GM08714 (cell line): Measurements from ENCODE around the gene TRIM69.
A peak's percentile ranks its signal among the peaks of the same experiment; 100 is the strongest.
"Not testable (repeated sequence)": the region's sequence is repeated elsewhere in the genome, so short reads cannot be mapped to it uniquely, and the experiment has no call there.

Experiments
- H3K4me3 ChIP-seq: fragments of 200-500 bp; sonication (Bioruptor generic); 2 replicates; pipeline ENCODE4 v1.5.1; 2014; ENCODE audit warnings: mild to moderate bottlenecking, low read length, inconsistent platforms
- ZNF274 ChIP-seq: IDR thresholded peaks from 2 replicates; pipeline ENCODE4 v1.6.1; 2012; ENCODE audit warnings: mild to moderate bottlenecking, low read depth, low read length

The TRIM69 gene

DNA sequence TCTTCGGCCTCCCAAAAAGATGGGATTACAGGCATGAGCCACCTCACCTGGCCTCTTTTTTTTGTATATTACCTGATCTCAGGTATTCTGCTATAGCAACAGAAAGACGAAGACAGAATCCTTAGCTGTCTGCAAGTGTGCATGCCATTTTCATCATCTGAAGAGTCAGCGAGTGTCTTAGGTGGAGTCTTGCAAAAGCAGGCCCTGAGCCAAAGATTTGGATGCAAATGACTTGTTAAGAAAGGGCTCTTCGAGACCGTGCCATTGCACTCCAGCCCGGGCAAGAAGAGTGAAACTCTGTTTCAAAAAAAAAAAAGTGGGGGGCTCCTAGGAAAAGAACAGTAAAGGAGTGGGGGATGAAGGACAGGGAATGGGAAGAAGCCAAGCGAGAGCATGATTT is 10.2 kb upstream of the TRIM69 start:
- TF ChIP-seq ZNF274, result no peak
- peak overlapping the region; percentile 82; the same call in 1 of the 2 replicates for H3K4me3 ChIP-seq

DNA sequence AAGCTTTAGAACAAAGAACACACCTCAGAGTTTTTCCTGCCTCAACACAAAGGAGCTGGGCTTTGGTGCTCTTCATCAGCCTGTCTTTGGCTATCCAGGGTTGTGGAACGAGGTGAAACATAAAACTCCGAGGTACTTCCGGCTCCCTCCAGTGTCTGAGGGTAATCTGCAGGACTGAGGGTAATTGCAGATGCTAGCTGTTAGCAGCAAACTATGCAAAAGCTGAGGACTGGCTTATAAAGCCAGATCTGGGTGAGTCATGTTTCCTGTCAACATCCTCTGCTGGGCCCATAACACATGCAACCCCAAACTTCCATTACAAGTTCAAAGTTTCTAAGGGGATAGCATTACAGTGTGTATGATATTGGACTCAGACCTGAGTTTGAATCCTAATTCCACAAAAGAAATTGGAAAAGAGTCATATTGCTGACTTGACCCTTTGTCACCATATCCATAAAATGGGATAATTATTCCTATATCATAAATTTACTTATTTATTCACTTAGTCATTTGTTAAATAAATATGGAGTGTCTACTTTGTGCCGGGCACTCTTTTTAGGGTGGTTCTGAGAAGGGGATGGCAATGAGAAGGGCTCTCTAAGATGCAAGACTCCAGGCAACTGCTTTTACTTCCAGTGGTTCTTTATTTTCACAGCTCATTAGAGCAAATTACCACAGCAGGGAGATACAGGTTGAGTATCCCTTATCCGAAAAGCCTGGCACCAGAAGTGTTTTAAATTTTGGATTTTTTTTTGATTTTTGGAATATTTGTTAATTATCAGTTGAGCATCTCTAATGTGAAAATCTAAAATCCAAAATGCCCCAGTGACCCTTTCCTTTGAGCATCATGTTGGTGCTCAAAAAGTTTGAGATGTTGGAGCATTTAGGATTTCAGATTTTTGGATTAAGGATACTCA is 9.5 kb upstream of the TRIM69 start:
- H3K4me3 ChIP-seq, result peak overlapping the region; percentile 82; the same call in 1 of the 2 replicates
- no peak for TF ChIP-seq ZNF274

DNA sequence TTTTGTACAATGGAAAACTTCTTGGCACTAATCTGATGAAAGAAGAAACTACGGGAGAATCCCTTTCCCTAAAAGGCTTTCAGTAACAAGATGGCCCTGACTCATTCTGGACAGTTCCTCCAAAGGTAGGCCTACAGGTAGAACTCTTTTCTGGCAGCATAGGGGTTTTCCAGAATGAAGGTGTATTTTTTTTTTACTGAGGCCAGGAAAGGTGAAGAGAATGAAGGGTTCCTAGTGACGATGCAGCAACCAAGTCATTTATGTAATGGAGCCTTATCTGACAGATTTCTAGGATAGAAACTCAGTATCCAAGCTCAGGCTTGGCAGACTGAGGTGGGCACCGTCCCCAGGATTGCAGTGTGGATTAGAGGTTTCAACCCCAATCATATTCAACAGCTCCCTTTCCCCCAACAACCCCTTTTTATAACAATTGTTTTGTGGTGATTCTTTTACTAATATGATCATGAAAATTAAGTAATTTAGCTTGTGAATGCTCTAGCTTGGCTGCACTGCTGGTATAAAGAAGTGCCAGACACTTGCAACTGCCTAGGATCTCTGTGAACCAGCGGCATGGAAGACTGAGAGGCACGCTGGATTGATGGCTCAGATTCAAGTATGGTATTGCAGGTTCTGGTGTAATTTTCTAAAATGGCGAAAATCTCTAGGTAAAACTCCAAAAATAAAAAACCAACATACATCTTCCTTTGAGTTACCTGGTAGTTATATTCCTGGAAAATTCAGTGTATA is 8.7 kb upstream of the TRIM69 start:
- H3K4me3 ChIP-seq, result peak overlapping the region; percentile 49; the same call in 1 of the 2 replicates
- no peak for TF ChIP-seq ZNF274

DNA sequence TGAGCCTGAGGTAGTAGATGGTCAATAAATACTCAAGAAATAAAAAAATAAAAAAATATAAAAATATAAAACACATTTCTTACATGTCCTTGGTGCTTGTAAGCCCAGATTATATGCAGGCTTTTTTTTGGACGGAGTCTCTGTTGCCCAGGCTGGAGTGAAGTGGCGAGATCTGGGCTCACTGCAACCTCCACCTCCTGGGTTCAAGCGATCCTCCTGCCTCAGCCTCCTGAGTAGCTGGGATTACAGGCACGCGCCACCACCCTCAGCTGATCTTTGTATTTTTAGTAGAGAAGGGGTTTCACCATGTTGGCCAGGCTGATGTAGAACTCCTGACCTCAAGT is 8.1 kb upstream of the TRIM69 start:
- H3K4me3 ChIP-seq, result peak overlapping the region; percentile 29; the same call in 1 of the 2 replicates

DNA sequence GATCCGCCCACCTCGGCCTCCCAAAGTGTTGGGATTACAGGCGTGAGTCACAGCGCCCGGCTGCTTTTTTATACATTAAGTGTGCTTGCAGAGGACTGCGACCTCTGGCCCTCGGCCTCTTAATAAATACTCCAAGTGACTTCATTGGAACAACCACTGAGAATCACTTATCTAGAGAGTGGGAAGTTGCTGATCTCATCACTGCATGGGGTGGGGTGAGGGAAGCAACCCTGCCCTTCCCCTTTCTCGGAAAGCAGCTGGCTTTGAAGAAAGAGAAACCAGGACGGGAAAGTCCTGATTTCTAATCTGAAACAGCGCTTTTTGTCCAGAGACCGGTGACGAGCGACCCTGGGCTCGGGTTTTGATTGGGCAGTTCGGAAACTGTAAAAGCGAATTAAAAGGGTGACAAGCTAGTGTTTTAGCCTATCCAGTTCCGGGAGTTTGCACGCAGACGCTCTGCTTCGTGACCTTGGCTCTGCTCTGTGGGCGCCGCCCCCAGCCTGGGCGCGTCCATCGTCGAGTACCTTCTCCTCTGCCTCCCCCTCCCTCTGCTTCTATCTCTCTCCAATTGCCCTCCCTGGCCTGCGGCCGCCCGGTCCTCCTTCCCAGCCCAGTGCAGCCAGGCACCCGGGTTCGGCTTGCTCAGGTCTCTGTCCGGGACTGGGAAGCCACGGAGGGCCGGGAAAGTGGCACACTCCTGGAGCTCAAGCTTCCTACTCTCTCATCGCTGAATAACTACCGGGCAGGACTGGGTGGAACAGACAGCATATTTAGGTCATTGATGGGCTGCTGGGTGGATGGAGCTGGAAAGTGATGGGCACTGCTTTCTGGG is 7.5 kb upstream of the TRIM69 start:
- no peak for TF ChIP-seq ZNF274
- H3K4me3 ChIP-seq, result peak overlapping the region; percentile 73

DNA sequence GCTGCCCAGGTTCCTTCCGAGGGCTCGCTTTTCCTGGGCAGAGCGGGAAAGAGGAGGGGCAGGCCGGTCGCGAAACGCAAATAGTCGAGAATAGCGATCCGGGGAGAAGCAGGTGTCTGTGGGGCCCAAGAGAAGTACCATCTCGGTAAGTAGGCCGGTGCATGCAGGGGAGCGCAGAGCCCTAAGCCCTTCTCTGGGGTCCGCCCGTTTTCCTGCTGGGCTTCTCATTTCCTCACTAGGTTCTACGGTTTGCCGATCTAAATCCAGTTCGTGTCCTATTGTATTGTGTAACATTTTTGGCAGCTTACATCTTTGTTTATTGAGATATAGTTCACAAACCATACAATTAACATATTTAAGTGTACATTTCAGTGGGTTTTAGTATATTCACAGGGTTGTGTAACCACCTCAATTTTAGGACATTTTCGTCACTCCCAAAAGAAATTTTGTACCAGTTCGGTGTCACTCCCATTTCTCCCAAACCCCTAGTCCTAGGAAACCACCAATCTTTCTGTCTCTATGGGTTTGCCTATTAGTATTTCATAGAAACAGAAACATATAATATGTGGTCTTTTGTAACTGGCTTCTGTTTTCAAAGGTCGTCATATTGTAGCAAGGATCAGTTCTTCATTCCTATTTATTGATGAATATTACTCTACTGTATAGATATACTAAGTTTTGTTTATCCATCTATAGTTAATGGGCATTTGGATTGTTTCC is 6.8 kb upstream of the TRIM69 start:
- no peak for TF ChIP-seq ZNF274
- H3K4me3 ChIP-seq, result peak overlapping the region; percentile 73

DNA sequence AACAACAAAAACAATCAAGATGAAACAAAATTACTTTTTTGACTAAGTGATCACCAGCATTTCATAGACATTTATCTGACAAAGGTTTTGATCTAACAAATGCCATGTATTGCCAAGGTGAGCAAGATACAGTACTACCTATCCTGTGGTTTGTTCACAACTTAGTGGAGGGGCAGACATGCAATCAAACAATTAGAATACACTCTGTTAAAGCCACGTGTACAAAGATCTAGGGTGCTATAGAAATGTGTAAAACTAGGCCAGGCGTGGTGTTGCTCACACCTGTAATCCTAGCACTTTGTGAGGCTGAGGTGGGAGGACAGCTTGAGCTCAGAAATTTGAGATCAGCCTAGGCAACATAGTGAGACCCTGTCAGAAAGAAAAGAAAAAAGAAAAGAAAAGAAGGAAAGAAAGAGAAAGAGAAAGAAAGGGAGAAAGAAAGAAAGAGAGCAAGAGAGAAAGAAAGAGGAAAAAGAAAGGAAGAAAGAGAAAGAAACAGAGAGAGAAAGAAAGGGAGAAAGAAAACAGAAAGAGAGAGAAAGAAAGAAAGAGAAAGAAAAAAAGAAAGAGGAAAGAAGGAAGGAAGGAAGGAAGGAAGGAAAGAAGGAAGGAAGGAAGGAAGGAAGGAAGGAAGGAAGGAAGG is 1.4 kb upstream of the TRIM69 start:
- TF ChIP-seq ZNF274, result no peak
- H3K4me3 ChIP-seq, result peak overlapping the region; percentile 52; the same call in 1 of the 2 replicates

DNA sequence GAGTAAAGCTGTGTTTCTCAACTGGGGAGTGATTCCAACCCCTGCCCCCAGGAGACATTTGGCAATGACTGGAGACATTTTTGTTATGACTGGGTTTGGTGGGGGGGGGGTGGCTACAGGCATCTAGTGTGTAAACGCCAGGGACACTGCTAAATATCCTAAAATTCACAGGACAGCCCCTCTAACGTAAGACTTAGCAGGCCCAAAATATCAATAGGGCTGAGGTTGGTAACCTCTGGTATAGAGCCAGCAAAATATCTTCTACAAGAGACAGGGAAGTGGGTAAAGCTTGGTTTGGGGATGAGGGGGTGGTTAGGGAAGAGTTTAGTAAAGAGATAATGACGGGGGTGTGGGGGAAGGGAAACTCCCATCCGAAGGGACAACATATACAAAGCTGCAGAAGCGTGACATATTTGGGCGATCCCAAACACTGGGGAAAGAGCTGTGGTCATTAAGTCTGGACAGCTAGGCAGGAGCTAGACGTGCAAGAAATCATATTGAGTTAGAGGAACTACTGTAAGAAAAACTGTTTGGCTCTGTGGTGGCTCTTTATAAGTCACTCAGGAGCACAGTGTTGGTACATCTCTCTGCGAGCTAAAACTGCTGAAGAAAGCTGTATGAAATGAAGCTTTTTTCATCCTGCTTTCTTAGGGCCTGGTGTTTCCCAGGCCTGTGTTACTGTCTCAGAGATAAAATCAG is 697 bp upstream of the TRIM69 start:
- TF ChIP-seq ZNF274, result no peak
- peak overlapping the region; percentile 52; the same call in 1 of the 2 replicates for H3K4me3 ChIP-seq

DNA sequence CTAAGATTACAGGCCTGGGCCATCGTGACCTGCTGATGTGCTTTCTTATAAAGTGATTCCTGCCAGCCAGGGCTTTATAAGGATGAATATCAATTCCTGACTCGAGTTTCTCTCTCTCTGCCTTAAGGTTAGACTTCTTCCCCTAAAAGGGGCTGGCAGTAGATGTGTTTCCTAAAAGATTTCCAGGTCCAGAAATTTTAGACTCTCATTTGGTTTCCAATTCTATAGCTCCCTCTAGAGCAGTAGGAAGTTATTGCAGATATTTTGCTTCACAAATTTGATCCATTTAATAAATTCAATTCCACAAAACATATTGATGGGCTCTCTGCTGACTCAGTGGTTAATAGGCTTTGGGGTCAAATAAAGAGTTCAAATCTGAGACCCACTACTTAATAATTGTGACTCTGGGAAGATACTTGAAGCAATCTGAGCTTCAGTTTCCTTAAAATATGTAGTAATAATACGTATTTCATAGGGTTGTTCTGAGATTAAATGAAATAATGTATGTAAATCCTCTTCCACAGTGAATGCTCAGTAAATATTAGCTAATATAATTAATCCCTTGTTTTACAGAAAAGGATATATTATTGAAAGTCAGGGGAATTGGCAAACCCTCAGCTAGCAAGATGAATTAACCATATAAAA is 2.1 kb downstream of the TRIM69 start:
- H3K4me3 ChIP-seq, result no peak overlapping the region
- TF ChIP-seq ZNF274, result no peak

DNA sequence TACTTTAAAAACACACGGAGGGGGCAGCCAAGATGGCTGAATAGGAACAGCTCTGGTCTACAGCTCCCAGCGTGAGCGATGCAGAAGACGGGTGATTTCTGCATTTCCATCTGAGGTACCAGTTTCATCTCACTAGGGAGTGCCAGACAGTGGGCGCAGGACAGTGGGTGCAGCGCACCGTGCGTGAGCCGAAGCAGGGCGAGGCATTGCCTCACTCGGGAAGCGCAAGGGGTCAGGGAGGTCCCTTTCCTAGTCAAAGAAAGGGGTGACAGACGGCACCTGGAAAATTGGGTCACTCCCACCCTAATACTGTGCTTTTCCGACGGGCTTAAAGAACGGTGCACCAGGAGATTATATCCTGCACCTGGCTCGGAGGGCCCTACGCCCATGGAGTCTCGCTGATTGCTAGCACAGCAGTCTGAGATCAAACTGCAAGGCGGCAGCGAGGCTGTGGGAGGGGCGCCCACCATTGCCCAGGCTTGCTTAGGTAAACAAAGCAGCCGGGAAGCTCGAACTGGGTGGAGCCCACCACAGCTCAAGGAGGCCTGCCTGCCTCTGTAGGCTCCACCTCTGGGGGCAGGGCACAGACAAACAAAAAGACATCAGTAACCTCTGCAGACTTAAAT is 3.0 kb downstream of the TRIM69 start:
- not testable (repeated sequence) for H3K4me3 ChIP-seq

DNA sequence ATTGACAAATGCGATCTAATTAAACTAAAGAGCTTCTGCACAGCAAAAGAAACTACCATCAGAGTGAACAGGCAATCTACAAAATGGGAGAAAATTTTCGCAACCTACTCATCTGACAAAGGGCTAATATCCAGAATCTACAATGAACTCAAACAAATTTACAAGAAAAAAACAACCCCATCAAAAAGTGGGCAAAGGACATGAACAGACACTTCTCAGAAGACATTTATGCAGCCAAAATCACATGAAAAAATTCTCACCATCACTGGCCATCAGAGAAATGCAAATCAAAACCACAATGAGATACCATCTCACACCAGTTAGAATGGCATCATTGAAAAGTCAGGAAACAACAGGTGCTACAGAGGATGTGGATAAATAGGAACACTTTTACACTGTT is 7.1 kb downstream of the TRIM69 start:
- not testable (repeated sequence) for H3K4me3 ChIP-seq

DNA sequence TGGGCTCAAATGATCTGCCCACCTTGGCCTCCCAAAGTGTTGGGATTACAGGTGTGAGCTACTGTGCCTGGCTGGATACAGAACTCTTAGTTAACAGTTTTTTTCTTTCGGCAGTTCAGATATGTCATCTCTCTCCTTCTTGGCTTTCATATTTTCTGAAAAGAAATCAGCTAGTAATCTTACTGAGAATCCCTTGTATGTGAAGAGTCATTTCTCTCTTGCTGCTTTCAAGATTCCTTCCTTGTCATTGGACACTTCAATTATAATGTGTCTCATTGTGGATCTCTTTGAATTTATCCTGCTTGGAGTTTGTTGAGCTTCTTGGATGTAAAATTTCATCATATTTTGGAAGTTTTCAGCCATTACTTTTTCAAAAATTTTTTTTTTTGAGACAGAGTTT is 17.0 kb downstream of the TRIM69 start:
- H3K4me3 ChIP-seq, result no peak overlapping the region
- TF ChIP-seq ZNF274, result no peak
